DMS114 treated with DMSO at 0.1 percent for 48 hours (cell line): Measurements from ENCODE around the gene KANSL2.
A peak's percentile ranks its signal among the peaks of the same experiment; 100 is the strongest.
"Not testable (repeated sequence)": the region's sequence is repeated elsewhere in the genome, so short reads cannot be mapped to it uniquely, and the experiment has no call there.

ENCODE experiments used
- DNase-seq: peaks from one replicate; lab custom pipeline; 2025; ENCODE audit not compliant: unreplicated experiment; lab: John Stamatoyannopoulos, UW

The KANSL2 gene

GRCh38 chr12:48681710-48682532 is at the start of gene KANSL2:
TSS of gene KANSL2 (minus strand) at chr12:48682238. CDS start at chr12:48681632, 606 bp downstream.
- peak; percentile 99 for DNase-seq

- DNase-seq = no peak
Observed at GRCh38 chr12:48728807-48729206, 46.8 kb upstream of the KANSL2 start.

GRCh38 chr12:48720737-48721136 is 38.7 kb upstream of the KANSL2 start:
- DNase-seq = not testable (repeated sequence)

- DNase-seq = not testable (repeated sequence)
Observed at GRCh38 chr12:48720171-48720570, 38.1 kb upstream of the KANSL2 start.

- not testable (repeated sequence) for DNase-seq
Observed at GRCh38 chr12:48719002-48719401, 37.0 kb upstream of the KANSL2 start.

- no peak for DNase-seq
Observed at GRCh38 chr12:48717252-48717695, 35.2 kb upstream of the KANSL2 start.

GRCh38 chr12:48716493-48717251 is 34.6 kb upstream of the KANSL2 start, which contains the start of gene CCNT1:
TSS of gene CCNT1 (minus strand) at chr12:48716707. CDS start at chr12:48716675, 32 bp downstream.
- peak; percentile 99 for DNase-seq

- DNase-seq = no peak
Observed at GRCh38 chr12:48716168-48716492, 34.1 kb upstream of the KANSL2 start.

GRCh38 chr12:48712209-48712608 is 30.2 kb upstream of the KANSL2 start:
- DNase-seq = no peak

- not testable (repeated sequence) for DNase-seq
Observed at GRCh38 chr12:48698822-48699221, 16.8 kb upstream of the KANSL2 start.

- DNase-seq = no peak
Observed at GRCh38 chr12:48696626-48697025, 14.6 kb upstream of the KANSL2 start.

- no peak for DNase-seq
Observed at GRCh38 chr12:48695859-48696258, 13.8 kb upstream of the KANSL2 start.

GRCh38 chr12:48694038-48694437 is 12.0 kb upstream of the KANSL2 start:
- DNase-seq = no peak

GRCh38 chr12:48693572-48693971 is 11.5 kb upstream of the KANSL2 start:
- no peak for DNase-seq

- no peak for DNase-seq
Observed at GRCh38 chr12:48691826-48692487, 9.9 kb upstream of the KANSL2 start.

- DNase-seq = no peak
Observed at GRCh38 chr12:48690990-48691389, 9.0 kb upstream of the KANSL2 start.

GRCh38 chr12:48690436-48690835 is 8.4 kb upstream of the KANSL2 start:
- no peak for DNase-seq

- no peak for DNase-seq
Observed at GRCh38 chr12:48688836-48689235, 6.8 kb upstream of the KANSL2 start.

- DNase-seq = no peak
Observed at GRCh38 chr12:48687592-48687991, 5.6 kb upstream of the KANSL2 start.

GRCh38 chr12:48686615-48687334 is 4.7 kb upstream of the KANSL2 start:
- DNase-seq = no peak

- DNase-seq = no peak
Observed at GRCh38 chr12:48686037-48686595, 4.1 kb upstream of the KANSL2 start.
